NCI-H1694 treated with DMSO at 0.1 percent for 48 hours (cell line): ENCODE results near the gene NCK2.

Experiments used
- DNase-seq: peaks from one replicate; lab custom pipeline; 2025; lab: John Stamatoyannopoulos, UW

NCK2 gene

DNA sequence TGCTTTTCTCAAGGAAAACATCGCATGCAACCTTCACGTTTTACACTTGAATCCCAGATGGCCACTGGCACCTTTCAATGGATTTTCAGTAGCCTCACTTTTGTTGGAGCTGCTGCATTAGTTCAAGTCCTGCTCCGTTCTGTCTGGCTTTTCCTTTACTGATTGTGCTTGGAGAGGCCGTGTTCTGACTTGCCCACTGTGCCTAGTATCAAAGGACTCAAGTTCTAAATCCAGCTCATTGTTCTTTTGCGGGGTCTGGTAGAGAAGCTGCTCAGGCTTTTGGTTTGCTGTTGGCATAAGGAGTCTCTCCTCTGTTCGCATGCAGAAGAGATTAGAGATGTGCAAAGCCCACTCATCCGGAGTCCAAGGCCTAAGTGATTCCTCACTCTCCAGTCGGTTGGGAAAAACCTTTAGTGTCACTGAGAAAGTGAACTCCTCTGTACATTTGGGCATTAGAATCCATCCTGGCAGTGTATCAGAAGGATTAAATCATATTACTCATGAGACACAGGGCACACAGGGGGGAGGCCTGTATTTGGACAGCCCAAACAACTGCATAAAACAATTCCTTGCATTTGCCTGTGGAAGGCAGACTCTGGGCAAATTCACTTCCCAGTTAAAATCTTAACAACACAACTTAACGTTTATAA, 69.7 kb downstream of the NCK2 start:
- no peak for DNase-seq

DNA sequence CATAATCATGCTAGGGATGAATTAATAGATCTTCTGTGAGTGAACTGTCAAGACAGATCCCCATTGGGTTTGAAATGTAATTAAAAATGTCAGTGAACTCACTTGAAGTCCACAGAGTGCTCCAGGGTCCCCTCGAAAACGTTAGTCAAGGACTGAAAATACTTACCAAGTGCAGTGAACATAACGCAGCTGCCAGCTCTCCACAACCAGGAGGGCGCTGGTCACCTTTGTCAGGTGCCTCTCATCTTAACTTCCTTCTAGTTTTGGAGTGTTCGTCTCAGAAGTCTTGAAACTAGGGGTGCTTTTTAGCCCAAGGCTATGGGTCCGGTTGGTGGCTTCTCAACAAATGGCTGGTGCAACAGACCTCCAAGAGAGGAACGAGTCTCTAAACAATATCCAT, 70.7 kb downstream of the NCK2 start:
- no peak for DNase-seq

DNA sequence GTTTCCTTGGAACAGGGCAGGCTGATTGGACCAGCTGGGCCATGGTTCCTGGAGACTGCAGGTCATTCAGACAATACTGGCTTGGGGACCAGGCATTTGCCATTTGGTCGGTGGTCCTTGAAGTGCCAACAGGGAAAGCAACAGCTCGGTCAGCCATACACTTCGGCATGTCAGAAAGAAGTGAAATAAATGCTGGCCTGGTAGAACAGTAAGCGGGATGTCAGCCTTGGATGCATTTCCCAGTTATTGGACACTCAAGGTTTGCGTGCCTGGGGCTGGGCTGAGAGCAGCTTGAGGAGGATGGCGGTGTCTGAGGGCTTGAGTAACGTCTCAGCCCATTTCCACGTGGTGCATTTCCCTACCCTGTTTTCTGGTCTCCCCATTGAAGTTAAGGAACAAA, 75.4 kb downstream of the NCK2 start:
- no peak for DNase-seq

DNA sequence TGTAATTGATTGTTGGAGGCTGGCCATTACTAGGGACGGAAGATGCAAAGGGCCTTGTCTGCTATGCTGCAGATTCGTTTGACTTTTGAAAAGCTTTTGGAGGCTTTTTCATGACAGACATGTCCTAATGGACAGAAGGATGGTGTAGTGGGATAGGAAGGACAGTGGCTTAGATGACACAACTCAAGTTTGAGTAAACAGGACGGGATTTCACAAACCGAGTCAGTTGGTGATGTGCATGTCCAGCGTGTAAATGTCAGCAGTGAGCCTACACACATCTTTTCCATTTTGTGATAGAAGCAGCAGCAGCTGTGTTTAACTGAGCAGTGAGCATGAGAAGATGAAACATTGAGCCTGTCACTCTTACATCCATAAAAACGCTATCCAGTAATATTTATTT, 76.0 kb downstream of the NCK2 start:
- DNase-seq = no peak

DNA sequence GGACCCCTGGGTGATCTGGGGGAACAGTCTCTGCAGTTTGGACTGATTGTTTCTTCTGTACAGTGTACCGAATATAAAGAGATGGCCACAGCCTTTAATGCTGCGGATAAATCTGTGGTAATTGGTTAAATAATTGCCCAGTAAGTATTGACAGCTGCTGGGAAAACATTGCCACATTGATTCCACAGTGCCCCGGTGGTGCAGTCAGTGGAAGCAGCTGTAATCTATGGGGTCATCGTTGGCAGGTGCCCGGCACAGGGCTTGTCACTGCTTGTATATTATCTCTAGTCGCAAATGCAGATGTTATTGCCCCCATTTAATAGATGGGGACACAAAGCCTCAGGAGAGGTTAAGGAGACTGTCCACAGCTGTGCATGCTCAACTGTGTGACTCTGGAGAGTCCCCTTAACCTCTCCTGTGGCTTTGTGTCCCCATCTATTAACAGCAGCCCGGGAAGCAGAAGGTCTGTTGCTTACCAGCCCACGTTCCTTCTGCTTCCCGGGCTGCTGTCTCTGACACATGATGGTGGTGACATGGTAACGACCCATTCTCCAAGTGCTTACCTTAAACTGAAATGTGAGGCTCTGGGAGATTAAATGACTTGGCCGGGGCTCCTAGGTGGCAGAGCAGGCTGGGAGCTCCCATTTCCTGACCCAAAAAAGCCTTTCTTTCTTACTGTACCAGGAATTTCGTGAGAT, 76.9 kb downstream of the NCK2 start:
- DNase-seq = no peak

DNA sequence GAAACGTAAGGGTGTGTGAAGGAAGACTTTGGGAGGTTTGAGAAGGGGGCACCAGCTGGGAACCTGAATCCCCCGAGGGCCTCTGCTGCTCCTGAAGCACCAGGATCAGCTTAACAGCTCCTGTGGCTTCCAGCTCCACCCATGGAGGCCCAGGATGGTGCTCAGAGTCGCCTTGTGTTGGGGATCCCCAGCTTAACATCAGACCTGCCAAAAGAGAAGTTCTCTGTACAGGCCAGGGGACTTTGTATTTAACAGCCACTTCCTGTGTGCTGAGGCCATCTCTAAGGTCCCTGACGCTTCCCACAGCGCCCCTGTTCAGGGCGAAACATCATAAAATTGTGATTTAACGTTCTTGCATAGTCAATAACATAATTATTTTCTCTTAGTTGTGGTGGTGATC, 77.5 kb downstream of the NCK2 start:
- no peak for DNase-seq

DNA sequence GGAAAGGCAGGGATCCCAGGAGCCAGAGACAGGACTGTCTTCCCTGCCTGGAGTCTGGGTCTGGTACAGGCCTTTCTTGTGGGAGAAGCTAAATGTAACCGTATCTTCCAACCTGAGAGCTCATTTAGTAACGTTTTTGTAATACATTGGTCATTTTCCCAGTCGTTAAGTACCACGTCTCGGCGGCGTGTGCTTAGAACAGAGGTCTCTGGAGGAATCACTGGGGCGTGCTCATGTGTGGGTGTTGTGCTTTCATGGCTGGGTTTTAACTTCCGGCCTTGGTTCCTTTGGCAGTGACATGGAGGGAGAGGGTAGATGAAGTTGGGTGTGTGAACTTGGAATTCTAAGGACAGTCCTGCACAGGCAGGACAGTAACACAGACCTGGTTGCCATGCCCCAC, 79.7 kb downstream of the NCK2 start:
- DNase-seq = no peak

DNA sequence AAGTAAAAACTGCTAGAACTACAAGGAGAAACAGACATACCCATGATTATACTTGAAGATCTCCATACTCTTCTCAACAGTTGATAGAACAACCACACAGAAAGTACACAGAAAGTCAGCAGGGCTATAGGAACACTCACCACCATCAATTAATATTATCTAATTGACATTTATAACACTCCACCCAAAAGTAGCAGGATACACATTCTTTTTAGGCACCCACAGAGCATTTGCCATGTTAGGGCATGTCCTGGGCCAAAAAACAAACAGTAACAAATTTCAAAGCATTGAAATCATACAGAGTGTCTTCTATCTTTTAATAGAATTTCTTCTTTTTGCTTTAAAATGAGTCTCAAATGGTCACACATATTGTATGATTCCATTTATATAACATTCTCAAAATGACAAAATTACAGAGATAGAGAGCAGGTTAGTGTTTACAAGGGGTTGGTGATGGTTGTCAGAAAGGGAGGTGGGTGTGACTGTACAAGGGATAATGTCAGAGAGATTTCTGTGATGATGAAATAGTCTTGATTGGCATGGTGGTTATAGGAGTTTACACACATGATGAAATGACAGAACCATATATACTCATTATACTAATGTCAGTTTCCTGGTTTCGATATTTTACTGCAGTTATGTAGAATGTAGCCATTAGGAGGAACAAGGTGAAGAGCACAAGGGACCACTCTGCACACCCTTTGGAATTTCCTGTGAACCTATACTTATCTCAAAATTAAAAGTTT, 82.8 kb downstream of the NCK2 start:
- DNase-seq = no peak

DNA sequence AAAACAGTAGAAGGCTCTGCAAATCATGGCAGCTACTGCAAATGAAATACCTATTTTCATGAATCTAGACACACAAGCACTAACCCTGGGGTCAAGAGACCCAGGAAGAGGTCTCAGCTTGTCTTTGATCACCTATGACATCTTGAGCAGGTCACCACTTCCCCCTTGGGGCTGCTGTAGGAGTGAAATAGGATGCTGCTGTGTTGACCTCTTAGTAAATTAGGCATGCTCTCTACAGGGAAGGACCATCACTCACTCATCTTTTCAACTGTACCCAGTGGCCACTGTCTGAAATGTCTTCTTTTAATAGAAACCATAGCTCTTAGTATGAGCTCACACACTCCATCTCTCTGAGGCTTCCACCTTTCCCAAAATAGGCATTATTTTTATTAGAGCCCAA, 83.8 kb downstream of the NCK2 start:
- no peak for DNase-seq

DNA sequence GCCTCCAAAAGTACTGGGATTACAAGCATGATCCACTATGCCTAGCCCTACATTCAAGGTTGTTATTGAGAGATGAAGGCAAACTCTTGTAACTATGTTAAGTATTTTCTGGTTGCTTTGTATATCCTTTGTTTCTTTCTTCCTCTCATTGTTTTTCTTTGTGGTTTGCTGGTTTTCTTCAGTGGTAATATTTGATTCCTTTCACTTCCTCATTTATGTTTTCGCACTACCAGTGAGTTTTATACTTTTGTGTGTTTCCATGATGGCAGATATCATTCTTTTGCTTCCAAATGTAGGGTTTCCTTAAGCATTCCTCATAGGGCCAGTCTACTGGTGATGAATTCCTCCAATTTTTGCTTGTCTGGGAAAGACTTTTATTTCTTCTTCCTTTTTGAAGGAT, 90.2 kb downstream of the NCK2 start:
- DNase-seq = no peak

DNA sequence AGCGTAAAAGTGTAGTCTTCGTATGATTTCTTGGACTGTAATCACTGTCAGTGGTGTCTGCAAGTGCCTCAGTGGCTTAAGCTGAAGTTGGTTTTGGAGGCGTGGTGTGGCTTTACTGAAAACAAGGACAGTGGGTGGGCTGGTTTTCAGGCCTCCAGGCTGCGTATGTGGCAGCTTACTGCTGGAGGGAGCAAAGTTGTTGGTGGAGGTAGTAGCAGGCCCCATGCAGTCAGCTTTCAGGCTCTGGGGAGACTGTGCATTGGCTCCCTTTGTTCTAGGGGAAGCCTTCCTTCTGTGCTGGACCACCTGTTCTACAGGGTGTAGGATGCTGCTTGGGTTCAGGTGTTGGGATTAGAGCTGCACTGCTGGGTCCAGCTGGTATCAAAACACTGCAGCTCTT, 91.6 kb downstream of the NCK2 start:
- DNase-seq = no peak

DNA sequence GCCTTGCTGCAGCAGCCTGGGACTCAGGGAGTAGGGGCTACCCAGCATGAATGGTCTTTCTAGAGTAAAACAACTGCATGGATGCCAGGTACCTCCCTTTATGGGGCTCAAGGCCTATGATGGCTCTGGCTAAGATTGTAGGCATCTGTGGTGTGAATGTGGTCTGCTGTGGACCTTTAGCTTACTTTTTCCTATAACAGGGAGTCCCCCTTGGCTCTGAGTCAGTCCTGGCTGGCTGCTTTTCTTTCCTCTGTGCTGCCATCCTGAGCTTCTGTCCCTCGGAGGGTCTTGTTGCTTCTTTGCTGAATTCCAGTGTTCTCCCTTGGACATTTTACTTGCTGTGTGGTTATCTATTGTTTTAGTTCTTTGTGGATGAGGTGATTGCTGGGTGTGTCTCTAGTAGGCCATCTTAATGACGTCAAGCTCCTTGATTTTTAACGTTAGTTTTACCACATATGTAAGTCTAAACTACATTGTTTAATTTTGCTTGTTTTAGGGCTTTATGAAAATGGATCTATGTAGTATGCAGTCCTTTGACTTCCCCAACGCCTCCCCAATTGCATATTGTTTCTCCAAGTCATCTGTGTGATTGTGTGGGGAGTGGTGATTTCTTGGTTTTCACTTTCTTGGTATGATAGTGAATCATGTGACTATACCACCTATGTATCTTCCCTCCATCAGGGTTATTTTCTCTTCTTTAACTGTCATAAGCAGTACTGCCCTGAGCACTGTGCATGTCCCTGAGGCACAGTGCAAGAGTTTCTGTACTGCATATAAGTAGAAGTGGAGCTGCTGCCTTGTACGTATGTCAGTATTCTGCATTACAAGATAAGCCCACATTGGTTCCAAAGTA, 92.4 kb downstream of the NCK2 start:
- DNase-seq = no peak

DNA sequence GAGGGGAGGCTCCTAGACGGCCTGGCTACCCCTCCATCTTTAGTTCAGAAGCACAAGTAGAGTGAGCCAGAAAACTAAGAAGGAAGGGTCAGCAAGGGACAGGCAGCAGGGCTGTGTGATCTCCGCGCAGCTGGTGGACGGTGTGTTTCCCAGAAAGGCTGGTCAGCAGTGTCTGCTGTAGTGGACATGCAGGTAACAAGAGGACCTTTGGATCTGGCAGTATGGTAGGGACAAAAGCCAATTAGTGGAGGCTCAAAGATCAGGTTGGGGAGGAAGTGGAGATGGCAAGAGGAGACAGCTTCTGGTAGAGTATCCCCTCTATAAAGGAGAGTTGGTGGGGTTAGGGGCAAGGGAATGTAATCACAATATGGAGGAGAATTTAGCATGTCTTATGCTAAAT, 95.1 kb downstream of the NCK2 start:
- DNase-seq = no peak

DNA sequence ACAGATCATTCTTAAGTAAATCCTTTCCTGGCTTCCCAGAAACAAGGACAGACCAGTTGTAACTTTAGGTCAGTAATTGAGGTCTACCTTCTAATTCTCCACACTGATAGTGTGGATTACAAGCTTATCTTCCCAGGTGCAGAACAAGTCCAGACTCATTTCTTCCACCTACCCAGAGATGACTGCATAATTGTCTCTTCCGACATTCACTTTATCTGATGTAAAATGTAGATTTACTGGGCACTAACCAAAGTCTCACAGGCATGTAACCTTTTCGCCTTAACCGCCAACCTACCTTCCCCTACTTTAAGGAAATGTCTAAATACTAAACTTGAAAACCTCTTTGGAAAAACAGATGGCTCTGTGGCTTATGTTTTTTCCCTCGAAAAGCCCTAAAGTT, 96.2 kb downstream of the NCK2 start:
- no peak for DNase-seq

DNA sequence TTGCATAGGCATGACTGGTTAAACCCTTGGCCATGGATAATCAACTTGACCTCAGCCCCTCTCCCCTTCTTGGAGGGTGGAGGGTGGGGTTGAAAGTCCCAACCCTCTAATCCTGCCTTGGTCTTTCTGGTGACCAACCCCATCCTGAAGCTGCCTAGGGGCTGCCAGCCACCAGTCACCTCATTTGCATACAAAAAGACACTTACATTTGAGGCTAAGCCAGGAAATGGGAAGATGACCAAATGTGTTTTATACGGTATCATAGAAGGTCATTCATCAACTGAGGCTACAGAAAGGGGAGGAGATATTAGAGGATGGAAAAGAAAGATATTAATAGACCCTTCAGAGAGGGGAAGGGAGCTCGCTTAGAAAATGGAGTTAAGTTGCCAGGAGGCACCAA, 96.8 kb downstream of the NCK2 start:
- no peak for DNase-seq

DNA sequence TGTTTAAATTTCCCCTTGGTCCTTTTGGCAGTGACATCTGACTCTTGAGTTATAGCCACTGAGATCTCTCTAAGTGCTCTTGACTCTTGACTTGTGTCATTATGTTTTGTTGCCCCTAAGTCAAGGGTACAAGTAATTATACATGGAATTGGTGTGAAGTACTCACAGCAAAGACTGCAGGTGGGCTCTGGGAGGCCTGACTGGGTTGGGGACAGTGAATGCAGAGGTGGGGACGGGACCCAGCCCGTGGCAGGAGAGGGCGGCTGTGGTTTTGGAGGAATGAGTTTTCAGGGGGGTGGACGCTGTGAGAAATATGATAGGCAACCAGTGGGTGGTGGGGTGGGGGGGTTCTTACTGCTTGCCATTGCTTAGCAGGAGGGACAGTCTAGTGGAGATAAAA, 97.8 kb downstream of the NCK2 start:
- DNase-seq = no peak

DNA sequence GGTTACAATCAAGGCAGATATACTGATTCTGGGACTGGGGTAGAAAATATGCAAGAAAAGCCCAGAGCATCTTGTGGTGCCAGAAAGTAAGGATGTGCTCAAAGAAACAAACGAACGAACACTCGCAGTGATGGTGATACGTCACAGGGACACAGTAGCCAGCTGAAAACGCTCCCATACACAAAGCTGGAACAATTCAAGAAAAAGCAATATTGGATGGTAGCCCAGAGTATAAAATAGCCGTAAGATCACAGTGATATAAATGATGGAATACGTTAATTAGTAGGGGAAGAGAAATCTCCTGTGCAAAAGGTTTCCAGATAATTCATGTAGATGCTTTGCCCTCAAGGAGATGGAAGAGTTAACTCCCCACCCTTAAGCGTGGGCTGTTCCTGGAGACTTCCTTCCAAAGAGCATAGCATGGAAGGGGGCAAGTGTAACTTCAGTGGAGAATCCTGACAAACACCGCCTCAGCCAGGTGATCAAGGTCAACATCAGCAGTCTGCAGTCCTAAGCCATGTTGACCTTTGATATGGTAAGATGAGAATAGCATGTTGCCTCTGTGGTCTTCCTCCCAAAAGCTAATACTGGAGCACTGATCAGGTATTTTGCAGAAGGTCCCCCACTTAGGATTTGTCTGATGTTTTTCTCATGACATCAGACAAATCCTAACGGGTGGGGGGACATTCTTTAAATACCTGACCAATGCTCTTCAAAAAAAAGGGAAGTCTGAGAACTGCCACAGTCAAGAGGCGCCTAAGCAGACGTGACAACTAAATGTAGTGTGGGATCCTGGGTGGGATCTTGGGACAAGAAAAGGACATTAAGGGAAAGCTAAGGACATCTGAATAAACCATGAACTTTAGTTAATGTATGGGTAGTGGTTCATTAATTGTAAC, 99.0 kb downstream of the NCK2 start:
- DNase-seq = no peak

DNA sequence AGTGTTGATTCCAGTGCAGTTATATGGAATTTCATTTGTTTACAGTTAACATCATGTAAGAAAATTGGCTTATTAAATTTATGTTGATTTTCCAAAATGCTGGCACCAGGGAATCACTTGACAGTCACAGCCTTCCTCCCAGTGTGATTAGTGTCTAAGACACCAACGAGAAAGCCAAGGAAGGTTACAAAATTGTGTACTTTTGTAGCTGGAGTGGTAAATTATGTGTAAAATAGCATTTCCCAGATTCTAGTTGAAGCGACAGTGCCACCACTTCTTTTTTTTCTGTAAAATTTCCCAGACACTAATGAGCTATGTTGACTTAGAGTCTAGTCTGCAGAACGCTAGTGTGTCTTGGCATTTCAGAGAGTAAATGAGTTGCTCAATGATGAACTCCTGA, 101.3 kb downstream of the NCK2 start:
- no peak for DNase-seq

DNA sequence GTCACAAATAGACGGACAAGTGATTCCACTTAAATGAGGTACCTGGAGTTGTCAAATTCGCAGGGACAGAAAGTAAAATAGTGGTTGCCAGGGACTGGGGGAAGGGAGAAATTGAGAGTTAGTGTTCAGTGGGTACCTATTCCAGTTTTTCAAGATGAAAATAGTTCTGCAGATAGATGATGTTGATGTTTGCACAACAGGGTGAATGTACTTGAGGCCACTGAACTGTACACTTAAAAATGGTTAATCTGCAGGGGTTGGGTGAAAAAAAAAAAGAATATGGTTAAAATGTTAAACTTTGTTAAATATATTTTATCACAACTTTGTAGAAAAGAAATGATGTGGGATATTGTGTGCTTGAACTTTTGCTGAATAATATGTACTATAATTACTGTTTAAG, 102.3 kb downstream of the NCK2 start:
- DNase-seq = no peak

DNA sequence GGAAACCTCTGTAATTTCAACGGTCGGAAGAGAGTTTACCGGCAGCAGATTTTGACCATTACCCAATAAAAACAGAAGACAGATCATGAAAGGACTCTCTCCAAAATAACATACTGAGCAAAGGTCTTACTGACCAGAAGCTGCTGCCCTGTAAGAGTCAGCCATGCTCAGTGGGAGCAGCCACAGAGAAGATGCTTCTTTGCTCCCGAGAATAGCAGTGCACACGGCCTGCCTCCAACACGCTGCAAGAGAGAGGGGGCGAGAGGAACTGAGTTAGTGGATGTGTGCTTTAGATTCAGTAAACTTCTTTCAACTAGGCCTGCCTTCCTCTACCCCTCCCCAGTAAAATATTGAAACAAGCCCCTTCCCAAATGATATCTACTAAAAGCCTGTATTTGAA, 103.7 kb downstream of the NCK2 start:
- no peak for DNase-seq

DNA sequence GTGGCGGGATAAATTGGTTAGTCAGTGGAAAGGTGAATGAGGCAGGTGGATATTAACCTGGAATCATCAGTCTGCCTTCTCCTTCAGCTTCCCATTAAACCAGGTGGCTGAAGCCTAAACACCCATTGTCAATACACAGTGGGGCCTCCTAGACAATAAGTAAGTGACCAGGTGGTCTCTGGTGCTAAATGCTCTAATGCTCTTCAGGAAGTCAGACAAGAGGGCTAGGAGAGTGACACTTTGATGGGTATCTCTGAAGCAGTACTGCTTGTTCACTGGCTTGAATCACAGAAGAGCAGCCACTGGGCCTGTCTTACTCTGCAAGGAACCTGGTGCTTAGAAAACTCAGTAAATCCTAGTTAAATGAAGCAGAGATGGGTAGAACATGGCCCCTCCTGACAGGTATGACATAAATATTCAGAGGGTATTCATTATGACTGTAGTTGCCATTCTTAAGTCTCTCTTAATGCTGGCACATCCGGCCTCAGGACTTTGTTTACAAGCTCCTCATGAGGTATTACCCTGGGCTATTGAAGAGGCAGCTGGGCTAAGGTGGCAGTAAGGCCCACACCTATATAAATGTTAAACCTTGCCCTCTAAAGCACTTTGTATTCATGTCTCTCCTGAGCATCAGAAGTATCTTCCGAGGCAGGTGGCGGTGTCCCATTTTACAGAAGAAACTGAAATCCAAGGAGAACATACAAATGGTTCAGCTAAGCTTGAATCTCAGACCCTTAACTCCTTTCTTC, 104.9 kb downstream of the NCK2 start:
- DNase-seq = no peak
